Measurements from ENCODE around the gene HTR2C.

- TF ChIP-seq, protein P1, sequence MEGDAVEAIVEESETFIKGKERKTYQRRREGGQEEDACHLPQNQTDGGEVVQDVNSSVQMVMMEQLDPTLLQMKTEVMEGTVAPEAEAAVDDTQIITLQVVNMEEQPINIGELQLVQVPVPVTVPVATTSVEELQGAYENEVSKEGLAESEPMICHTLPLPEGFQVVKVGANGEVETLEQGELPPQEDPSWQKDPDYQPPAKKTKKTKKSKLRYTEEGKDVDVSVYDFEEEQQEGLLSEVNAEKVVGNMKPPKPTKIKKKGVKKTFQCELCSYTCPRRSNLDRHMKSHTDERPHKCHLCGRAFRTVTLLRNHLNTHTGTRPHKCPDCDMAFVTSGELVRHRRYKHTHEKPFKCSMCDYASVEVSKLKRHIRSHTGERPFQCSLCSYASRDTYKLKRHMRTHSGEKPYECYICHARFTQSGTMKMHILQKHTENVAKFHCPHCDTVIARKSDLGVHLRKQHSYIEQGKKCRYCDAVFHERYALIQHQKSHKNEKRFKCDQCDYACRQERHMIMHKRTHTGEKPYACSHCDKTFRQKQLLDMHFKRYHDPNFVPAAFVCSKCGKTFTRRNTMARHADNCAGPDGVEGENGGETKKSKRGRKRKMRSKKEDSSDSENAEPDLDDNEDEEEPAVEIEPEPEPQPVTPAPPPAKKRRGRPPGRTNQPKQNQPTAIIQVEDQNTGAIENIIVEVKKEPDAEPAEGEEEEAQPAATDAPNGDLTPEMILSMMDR (IDR thresholded peaks at IDR 0.05): no peak
- no peak for TF ChIP-seq POLR2A (IDR thresholded peaks at IDR 0.05)
Observed at GRCh38 chrX:114583646-114584374, at the start of gene HTR2C.

Data from lower leg skin (tissue), 3 donors.